ENCODE data around the gene EIF4EBP3. TPM values are rescaled to one million over a fixed set of nuclear protein-coding genes. Genes with fewer than 3 reads are reported as not detected.

The EIF4EBP3 gene
- 10 to 100 TPM in 1 of 2 donors, 1 to 10 TPM in 1; 8.8 to 11.5 TPM for total RNA-seq
- long read RNA-seq = 0 reads

DNA sequence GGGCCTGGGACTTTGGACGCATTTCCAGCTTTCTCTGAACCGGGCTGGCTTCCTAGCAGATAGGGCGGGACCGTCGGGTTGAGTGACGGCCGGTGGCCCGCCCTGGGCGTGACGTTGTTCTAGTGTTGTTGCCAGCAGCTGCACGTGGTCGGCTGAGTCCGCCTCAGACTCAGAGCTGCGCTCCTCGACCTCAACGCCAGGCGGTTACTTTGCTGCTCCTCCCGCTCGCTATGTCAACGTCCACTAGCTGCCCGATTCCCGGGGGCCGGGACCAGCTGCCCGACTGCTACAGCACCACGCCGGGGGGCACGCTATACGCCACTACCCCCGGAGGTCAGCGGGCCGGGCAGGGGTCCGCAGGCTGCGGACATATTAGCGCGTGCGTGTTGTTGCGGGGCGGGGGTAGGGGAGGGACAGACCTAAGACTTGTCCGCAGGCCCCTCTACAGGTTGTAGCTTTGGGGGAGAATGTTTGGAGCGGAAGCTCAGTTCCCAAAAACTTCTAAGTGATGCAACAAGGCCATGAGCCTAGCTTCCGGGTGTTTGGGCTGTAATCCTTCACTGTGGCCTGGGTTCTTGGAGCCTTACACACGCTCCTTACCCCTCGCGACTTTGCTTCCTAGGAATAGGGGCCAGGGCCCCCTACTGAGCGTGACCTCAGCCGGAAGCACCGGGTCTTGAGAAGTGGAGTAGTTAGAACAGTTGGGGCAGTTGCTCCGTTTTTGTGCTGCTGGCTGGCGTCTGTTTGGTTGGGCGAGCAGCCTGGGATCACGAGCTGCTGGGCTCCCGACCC is at the start of gene EIF4EBP3:
EIF4EBP3 (plus strand) TSS at position 155 of the 792 bp plus-strand sequence; CDS start at position 231, 76 bp downstream.
- intact Hi-C loops (cut with DNase I) = loop anchor here in 1 of 2 donors (1.0 to 5.0 kb wide), 2 partner anchors 95 to 117 kb away; partner anchors contain the start of gene WDR55
- DNase-seq (peak; percentile 98), ATAC-seq (peak; percentile 96 to 97)

DNA sequence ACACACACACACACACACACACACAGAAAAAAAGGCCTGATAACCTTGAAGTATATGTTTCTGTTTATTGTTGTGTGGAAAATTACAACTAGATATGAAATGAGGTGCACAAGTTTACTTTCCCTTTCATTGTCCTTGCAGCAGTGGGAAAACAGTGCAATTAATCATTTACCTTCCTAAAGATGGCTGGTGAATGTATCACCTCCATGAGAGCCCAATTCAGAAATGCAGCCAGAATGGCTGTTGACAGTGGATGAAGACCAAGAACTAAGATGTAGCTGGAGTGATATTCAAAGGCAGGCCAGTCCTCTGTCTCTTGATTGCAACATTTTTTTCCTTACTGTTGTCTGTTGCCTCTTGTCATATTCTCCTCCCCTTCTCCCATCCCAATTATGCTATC is 49.6 kb upstream of the EIF4EBP3 start:
- DNase-seq (no peak), ATAC-seq (no peak)
- intact Hi-C loops (cut with DNase I) = no loop called here

DNA sequence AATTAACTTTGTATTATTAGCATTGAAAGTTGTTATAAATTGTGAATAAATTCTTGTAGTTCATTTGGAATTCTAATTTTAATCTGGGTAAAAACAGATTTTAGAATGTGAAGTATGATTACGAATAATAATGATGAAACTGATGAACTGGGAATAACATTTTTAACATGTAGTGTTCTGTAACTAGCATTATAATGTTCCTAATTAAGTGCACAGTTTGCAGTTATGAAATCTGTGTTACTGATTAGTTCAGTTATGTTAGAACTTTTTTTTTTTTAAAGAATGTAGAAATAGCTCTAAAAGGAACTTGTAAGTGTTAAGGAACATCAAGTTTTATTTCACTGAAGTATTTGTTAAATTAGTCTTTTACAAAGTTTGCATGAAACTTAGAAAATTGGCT is 48.9 kb upstream of the EIF4EBP3 start:
- ATAC-seq (no peak), DNase-seq (no peak)
- intact Hi-C loops (cut with DNase I) = no loop called here

DNA sequence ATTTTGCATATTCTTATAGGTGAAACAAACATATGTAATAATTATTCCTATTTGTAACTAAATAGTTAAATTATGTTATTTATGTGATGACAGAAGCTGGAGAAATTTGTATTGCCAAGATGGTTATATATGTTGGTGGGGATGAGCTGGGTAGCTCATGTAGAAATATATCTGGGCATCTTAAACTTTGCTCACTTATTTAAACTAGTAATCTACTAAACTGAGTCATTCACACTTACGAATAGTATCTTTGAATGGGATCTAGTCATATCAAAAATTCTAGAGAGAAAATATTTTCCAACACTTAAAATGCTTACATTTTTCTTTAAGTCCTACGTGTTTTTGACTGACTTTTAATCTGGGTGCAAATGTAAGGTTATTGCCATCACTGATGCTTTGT is 44.6 kb upstream of the EIF4EBP3 start:
- no peak for ATAC-seq
- DNase-seq = no peak
- intact Hi-C loops (cut with DNase I) = no loop called here

DNA sequence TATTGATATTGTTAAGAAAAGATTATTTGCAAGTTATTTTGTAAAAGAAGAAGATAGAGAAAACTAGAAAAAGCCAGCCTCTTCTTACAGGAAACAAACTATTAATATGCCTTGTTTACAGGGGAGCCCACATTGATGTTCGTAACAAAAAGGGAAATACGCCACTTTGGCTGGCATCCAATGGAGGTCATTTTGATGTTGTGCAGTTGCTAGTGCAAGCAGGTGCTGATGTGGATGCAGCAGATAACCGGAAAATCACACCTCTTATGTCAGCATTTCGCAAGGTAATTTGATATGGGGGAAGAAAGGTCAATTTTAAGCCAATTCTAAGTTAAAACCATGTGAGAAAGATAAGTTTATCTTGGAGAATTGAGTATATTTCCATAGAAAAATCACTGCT is 37.6 kb upstream of the EIF4EBP3 start:
- DNase-seq (no peak), ATAC-seq (no peak)
- intact Hi-C loops (cut with DNase I) = no loop called here

DNA sequence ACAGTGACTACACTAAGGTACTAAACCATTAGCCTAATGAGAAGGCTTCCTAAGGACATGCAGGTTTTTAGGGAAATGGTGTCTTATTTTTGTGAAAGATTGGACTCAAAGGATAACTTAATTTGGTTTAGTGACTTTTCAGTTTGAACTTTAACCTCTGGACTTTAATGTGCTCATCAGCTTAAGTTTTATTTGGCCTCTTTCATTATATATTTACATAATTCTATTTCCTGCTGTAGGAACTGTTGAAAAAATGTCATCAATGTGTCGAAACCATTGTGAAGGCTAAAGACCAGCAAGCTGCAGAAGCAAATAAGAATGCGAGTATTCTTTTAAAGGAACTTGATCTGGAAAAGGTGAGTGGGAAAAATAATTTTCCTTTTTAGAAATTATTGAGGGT is 34.3 kb upstream of the EIF4EBP3 start:
- no peak for DNase-seq
- intact Hi-C loops (cut with DNase I) = no loop called here
- ATAC-seq = no peak

DNA sequence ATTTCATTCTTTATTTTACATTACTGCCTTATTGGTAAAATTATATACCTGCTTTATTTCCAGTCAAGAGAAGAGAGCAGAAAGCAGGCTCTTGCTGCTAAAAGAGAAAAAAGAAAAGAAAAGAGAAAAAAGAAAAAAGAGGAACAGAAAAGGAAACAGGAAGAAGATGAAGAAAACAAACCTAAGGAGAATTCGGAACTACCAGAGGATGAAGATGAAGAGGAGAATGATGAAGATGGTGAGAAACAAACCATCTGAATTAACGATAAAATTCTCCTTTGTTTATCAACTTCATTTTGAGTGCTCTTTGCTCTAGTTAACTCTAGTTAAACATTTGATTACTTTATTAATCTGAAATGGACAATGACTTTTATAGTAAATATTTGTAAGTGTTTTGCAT is 23.5 kb upstream of the EIF4EBP3 start:
- DNase-seq = no peak
- ATAC-seq = no peak
- intact Hi-C loops (cut with DNase I) = no loop called here

DNA sequence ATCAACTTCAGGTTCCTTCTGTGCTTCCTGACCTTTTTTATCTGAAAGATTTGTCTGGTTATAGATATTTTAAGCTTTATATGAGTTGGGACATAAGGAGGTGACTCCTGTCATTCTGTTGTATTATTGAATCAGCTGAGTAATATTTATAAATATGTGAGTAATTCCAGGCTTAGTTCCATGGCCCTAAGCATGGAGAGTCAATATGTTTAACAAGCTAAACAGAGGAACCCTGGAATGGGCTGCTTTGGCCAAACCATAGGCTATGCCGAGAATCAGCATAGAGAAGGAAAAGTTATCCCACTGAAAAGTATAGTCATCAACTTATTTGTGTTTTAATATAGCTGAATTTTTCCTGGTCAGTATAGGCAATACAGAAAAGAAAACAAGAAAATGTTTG is 7.2 kb upstream of the EIF4EBP3 start:
- no peak for DNase-seq
- no peak for ATAC-seq
- intact Hi-C loops (cut with DNase I) = no loop called here

DNA sequence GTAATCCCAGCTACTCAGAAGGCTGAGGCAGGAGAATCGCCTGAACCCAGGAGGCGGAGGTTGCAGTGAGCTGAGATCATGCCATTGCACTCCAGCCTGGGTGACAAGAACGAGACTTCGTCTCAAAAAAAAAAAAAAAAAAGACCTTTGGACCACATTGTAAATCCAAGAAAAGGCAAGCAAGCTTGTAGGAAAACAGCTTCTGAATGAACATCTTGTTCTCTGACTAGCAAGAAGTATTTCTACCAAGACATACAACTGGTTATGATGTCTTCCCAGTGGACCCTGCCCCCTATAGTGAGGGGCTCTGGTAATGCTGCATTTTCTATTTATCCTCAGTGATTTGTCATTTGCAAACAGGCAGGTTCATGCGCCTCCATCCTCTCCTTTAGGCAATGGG is 4.5 kb upstream of the EIF4EBP3 start:
- no peak for ATAC-seq
- intact Hi-C loops (cut with DNase I) = no loop called here
- no peak for DNase-seq

DNA sequence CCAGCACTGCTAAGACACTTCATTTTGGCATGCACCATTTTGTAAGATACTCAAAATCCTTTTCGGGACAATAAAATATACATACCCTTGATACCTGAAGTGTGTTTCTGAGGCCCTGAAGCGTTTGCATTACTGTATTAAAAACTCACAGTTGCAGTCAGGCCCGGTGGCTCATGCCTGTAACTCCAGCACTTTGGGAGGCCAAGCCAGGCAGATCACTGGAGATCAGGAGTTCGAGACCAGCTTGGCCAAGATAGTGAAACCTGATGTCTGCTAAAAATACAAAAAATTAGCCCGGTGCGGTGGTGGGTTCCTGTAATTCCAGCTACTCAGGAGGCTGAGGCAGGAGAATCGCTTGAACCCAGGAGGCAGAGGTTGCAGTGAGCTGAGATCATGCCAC is 2.5 kb upstream of the EIF4EBP3 start:
- ATAC-seq = no peak
- no peak for DNase-seq
- intact Hi-C loops (cut with DNase I) = loop anchor here in 1 of 2 donors (5.0 kb wide), 1 partner anchor 97 kb away; no protein-coding TSS in a partner anchor

DNA sequence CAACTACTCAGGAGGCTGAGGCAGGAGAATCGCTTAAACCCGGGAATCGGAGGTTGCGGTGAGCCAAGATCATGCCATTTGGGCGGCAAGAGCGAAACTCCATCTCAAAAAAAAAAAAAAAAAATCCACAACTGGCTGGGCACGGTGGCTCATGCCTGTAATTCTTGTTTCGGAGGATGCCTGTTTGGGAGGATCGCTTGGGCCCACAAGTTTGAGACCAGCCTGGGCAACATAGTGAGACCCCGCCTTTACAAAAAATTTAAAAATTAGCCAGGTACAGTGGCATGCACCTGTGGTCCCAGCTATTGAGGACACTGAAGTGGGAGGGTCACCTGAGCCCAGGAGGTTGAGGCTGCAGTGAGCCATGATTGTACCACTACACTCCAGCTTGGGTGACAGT is 1.9 kb upstream of the EIF4EBP3 start:
- intact Hi-C loops (cut with DNase I) = loop anchor here in 1 of 2 donors (5.0 kb wide), 1 partner anchor 97 kb away; no protein-coding TSS in a partner anchor

DNA sequence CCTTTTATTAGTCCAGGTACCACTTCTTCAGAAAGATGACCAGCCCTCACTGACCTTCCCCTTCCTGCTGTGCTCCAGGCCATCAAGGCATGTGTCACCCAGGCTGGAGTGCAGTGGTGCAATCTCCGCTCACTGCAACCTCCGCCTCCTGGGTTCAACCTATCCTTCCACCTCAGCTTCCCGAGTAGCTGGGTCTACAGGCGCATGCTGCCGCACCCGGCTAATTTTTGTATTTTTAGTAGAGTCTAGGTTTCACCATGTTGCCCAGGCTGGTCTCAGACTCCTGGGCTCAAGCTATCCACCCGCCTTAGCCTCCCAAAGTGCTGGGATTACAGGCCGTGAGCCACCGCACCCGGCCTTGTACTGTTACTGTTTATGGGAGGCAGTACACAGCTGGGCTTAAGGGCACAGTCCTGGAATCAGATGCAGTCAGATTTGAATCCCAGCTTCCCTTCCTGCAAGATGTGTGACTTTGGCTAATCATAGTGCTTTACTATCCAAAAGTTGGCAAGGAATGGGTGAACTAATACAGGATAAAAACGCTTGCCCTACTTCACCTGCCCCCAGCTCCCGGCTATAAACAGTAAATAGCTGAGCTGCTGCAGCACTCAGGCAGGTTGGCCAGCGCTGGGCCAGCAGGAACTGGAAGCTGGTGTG is 483 bp upstream of the EIF4EBP3 start:
- DNase-seq = no peak
- intact Hi-C loops (cut with DNase I) = loop anchor here in 1 of 2 donors (1.0 to 5.0 kb wide), 2 partner anchors 95 to 117 kb away; partner anchors contain the start of gene WDR55
- peak in 1 of 2 donors; percentile 1 for ATAC-seq

More for the DNA sequence above, 1.9 kb upstream of the EIF4EBP3 start:
- ATAC-seq (no peak), DNase-seq (no peak)

DNA sequence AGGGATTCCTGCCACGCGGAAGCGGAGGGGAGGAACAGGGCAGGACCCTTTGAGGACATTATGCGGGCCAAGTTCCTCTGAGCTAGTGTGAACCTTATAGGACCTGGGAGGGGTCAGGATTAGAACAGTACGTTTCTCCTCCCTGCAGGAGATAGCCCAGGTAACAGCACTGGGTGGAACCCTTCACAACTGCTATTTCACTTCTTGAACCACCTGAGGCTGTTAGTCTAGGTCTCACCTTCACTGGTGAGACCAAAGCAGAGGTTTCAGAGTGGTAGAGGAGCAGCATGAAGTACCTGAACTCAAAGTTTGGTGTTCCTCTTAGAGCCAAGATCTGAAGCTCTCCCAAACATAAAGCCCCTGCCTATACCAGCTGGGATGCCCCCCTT is 832 bp downstream of the EIF4EBP3 start:
- ATAC-seq (no peak), DNase-seq (no peak)
- intact Hi-C loops (cut with DNase I) = loop anchor here in 1 of 2 donors (5.0 kb wide), 1 partner anchor 94 kb away; no protein-coding TSS in a partner anchor

DNA sequence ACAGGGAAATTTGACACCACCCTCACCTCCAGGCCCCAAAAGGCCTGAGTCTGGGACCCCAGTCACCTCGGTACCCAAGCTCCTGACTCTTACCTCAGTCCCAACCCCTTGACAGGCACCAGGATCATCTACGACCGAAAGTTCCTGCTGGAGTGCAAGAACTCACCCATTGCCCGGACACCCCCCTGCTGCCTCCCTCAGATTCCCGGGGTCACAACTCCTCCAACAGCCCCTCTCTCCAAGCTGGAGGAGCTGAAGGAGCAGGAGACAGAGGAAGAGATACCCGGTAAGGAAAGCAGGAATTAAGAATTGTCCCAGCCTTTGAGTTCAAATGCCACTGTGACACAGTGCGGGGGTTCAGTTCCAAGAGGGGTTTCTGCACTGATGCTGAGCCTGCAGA is 1.3 kb downstream of the EIF4EBP3 start:
- no peak for ATAC-seq
- intact Hi-C loops (cut with DNase I) = loop anchor here in 1 of 2 donors (5.0 kb wide), 1 partner anchor 94 kb away; no protein-coding TSS in a partner anchor
- no peak for DNase-seq

DNA sequence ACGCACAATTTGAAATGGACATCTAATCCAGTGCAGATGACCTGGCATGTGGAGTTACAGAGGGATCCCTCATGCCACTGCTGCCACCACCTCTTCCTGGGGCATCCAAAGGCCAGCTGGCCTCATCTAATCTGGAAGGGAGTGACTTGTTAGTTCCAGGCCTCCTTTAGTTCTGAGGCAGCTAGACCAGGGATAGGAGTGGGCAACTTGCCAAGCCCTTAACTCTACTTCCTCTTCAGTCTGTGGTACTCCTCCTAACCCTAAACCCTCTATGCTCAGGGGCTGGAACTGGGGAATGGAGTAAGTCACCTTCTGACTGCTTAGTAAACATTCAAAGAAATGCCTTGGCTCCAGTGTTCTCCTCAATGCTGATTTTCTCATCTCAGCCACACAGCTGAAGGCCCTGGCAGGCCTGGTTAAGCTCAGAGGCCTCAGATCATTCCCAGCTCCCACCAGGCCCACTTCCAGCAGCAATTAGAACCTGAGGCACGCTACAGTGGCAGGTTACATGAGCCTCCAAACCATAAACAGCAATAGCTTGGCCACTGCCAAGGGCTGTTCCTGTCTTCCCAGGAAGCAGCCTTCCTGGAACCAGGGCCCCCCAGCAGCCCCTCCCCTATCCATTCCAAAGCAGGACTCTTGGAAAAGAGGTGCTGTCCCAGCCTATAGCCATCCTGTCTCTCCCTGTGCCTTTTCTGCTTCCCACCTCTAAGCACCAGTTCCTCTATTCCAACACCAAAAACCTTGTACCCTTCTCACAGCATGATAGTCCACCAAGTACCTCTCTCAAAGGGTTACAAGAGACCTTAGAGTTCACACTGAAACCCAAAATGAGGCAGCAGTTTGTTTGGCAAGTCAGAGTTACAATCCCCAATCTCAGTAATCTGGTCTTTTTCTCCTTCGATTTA is 2.0 kb downstream of the EIF4EBP3 start:
- DNase-seq (peak; percentile 62), ATAC-seq (peak in 1 of 2 donors; percentile 5)
- intact Hi-C loops (cut with DNase I) = loop anchor here in 1 of 2 donors (5.0 kb wide), 1 partner anchor 93 kb away; no protein-coding TSS in a partner anchor

DNA sequence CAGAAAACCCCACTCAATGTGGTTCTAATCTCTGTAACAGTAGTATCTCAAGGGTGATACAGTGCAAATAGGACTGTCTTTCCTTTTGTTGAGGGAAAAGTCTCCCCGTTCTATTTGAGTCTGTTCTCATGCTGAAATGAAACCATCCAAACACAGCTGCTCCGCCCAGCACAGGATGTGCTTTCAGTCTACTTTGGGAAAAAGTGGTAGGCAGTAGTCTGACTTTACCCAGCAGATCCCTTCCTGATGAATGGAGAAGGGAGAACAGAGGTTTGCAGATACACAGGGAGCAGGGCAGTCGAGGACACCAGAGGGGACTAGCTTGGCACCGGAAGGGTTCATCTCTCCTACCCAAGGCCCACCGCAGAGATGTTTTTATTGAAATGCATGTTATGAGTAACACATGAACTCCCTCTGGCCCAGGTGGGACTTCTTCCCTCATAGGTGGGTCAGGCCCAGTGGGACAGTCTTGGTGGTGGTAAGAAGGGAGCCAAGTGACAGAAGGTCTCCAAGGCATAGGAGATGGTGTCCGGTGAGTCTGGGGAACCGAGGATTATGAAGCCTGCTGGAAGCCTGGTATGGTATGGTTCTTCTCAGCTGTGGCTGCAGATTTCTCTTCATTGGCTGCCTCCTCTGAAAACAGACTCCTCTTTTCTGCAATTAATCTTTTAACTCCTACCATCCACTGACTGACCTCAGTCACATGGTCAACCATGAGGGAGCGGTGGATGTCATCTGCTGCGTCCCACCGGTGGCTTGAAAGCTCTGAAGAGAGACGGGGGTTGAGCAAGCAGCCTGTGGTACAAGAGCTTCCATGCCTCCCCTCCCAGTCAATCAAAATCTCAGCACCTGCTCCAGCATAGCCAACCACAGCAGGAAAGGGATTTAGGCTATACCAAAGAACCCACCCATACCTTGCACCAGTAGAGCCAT is 3.0 kb downstream of the EIF4EBP3 start:
- intact Hi-C loops (cut with DNase I) = no loop called here

DNA sequence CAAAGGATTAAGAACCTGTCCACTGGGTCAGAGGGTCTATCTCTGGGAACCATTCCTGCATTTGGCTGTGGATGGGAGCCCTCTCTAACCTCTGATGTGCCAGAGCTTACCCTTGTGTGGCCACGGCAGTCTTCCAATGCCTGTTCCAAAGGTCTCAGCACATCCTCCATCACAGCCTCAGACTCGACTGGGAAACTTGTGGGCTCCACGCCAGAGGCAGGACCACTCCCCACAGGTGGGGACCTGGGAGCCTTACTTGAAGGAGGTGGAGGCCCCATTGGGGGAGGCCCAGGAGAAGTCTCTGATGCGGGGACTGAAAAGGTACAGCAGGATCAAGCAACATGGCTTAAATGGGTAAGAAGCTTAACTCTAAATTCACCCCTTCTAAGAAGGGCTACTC is 4.4 kb downstream of the EIF4EBP3 start:
- ATAC-seq (no peak), DNase-seq (no peak)
- intact Hi-C loops (cut with DNase I) = no loop called here

More for the DNA sequence above, 3.0 kb downstream of the EIF4EBP3 start:
- ATAC-seq (no peak), DNase-seq (no peak)

DNA sequence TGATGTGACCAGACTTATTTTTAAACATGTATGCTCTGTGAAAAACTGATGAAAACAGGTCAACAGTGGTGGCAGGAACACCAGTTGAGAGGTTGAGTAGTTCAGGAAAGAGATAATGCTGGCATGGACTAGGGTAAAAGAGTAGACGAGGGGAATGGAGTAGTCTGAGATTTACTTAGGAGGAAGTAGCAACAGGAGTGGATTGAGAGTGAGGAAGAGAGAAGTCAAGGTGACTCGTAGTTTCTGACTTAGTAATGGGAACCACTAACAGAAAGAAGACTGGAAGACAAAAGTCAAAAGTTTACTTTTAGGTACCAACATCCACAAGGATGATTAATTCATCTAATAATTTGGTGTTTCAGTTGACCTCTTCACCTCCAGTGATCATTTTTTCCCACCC is 6.2 kb downstream of the EIF4EBP3 start:
- DNase-seq = no peak
- no peak for ATAC-seq
- intact Hi-C loops (cut with DNase I) = no loop called here

Data from left cardiac atrium (tissue), 4 donors.